RWPE1 (cell line): ENCODE data around the gene TOLLIP.
"Not testable (repeated sequence)": the region's sequence is repeated elsewhere in the genome, so short reads cannot be mapped to it uniquely, and the experiment has no call there.

Experiments used
- CTCF ChIA-PET: fragments of 350-600 bp; sonication (Branson Sonifier 250); formaldehyde crosslinking; extraction: SDS; loops from one replicate; lab custom pipeline; 2021; lab: Yijun Ruan, JAX
- POLR2A ChIA-PET: fragments of 400-600 bp; formaldehyde crosslinking; extraction: SDS; loops from one replicate; lab custom pipeline; 2020; ENCODE audit warnings: antibody characterized with exemption; ENCODE audit not compliant: low non-redundant PET; lab: Yijun Ruan, JAX
- DNase-seq: peaks from one replicate; pipeline ENCODE4 v3.0.0; 2012; ENCODE audit warnings: low spot score
- H3K27ac ChIP-seq: fragments of 450-650 bp; 2 replicates; pipeline ENCODE4 v1.5.1; 2017
- TF ChIP-seq, protein P1 (sequence below): fragments of 450-650 bp; conservative IDR thresholded peaks from 2 replicates; pipeline ENCODE4 v1.5.1; 2017; ENCODE audit warnings: low read depth, mild to moderate bottlenecking

The TOLLIP gene

DNA sequence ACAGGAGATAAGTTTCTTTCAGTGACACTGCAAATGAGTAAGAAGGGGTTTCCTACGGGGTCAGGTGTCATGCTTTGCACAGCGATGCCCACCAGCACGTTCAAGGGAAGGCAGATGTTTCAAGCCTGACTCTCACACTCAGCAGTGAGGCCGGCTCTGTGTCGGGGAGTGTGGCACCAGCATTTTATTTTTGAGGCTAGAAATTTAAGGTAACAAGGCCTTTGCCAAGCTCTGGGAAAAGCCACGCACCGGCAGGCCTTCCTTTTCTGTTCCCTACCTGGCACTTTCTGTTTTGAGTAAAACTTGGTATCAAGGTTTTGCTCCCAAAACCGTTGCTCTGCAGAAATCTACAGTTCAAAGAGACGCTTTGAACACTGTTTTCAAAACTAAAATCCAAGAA, 38.0 kb downstream of the TOLLIP start:
- TF ChIP-seq, protein P1, sequence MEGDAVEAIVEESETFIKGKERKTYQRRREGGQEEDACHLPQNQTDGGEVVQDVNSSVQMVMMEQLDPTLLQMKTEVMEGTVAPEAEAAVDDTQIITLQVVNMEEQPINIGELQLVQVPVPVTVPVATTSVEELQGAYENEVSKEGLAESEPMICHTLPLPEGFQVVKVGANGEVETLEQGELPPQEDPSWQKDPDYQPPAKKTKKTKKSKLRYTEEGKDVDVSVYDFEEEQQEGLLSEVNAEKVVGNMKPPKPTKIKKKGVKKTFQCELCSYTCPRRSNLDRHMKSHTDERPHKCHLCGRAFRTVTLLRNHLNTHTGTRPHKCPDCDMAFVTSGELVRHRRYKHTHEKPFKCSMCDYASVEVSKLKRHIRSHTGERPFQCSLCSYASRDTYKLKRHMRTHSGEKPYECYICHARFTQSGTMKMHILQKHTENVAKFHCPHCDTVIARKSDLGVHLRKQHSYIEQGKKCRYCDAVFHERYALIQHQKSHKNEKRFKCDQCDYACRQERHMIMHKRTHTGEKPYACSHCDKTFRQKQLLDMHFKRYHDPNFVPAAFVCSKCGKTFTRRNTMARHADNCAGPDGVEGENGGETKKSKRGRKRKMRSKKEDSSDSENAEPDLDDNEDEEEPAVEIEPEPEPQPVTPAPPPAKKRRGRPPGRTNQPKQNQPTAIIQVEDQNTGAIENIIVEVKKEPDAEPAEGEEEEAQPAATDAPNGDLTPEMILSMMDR: no peak
- no peak overlapping the region for H3K27ac ChIP-seq
- ChIA-PET CTCF (interaction anchor here (0.7 kb wide), 1 partner anchor 282 kb away, joined by 3 read pairs; no protein-coding TSS in a partner anchor), POLR2A (no interaction called here)
- no peak for DNase-seq

DNA sequence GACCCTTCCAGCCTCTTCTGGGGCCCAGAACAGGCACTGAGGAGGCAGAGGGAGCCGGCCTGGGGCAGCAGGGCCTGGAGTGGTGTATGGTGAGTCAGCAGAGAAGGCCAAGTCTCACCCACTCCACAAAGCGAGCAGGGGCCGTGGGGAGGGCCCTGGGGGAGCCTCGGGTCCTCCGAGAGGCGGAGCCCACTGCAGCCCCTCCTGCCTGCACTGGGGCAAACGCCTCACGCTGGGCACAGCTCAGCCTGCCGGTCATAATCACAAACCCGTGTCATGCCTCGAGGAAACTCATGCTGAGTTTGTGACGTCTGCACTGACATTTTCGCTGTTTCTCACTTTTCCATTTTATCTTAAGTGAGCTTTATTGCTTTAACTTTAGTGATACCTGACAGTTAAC, 38.4 kb downstream of the TOLLIP start:
- no peak for DNase-seq
- H3K27ac ChIP-seq: no peak overlapping the region
- POLR2A ChIA-PET: no interaction called here
- CTCF ChIA-PET: interaction anchor here (0.7 kb wide), 1 partner anchor 283 kb away, joined by 3 read pairs; no protein-coding TSS in a partner anchor
- TF ChIP-seq, protein P1: no peak

DNA sequence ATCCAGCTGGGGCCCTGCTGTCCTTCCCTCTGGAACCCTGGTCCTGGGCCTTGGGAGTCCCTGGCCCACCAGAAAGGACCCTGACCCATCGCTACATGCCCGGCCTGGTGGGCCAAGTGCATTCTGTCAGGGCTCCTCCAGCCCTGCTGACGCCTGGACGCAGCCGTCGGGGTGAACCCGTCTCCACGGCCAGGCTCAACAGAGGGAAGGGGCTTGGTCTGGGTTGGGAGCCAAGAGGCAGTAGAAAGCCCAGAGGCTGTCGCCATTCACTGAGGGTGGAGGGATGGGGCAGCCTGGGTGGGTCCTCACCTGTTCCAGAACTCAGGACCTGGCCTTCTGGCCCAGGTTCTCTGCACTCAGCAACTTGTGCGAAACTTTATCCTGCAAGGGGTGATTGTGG, 39.0 kb downstream of the TOLLIP start:
- ChIA-PET POLR2A (no interaction called here), CTCF (no interaction called here)
- no peak overlapping the region for H3K27ac ChIP-seq
- TF ChIP-seq, protein P1: no peak
- DNase-seq: no peak

DNA sequence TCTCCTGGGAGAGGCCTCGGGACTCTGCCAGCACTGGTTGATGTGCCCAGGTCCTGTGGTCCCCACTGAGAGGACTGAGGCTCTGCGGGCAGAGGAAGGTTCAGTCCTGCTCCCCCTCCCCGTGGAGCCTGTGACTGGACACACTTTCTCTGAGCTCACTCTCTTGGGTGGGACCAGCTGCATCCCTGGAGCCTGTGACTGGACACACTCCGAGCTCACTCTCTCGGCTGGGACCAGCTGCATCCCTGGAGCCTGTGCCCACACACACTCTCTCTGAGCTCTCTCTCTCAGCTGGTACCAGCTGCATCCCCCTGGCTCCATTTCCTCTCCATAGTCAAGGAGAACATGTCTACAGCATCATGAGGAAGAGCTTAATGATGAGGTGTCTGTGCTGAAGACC, 39.5 kb downstream of the TOLLIP start:
- ChIA-PET CTCF (no interaction called here), POLR2A (no interaction called here)
- TF ChIP-seq, protein P1: no peak
- DNase-seq: no peak
- H3K27ac ChIP-seq: no peak overlapping the region

DNA sequence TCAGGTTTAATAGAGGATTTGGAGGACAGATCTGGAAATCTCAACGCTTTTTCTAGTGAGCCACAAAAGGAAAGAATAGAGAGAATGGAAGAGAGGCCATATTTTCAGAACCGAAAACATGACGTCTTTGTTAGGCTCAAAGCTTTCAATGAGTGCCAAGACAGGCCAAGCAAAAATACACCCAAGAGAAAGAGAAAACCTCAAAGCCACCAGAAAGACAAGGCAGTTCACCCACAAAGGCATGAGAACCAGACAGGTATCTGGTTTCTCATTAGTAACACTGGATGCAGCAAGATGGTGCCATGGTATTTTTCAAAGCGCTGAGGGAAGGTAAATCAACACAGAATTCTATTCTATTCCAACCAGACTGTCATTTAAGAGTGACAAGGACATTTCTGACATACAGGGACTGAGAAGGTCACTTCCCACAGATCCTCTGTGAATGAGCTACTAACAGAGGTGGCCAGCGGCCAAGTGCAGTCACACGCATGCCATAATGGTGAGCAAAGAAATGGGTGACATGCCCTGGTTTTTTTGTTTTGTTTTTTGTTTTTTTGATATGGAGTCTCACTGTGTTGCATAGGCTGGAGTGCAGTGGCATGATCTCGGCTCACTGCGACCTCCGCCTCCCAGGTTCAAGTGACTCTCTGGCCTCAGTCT, 41.9 kb downstream of the TOLLIP start:
- ChIA-PET CTCF (no interaction called here), POLR2A (no interaction called here)
- H3K27ac ChIP-seq: no peak overlapping the region
- DNase-seq: no peak
- TF ChIP-seq, protein P1: no peak

DNA sequence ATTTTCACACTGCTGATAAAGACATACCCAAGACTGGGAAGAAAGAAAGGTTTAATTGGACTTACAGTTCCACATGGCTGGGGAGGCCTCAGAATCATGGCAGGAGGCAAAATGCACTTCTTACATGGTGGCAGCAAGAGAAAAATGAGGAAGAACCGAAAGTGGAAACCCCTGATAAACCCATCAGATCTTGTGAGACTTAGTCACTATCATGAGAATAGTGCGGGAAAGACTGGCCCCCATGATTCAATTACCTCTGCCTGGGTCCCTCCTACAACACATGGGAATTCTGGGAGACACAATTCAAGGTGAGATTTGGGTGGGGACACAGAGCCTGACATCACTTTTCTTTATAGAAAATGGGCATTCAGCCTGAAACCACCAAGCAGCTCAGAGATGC, 42.5 kb downstream of the TOLLIP start:
- H3K27ac ChIP-seq, POLR2A ChIA-PET, DNase-seq, CTCF ChIA-PET: not testable (repeated sequence)

DNA sequence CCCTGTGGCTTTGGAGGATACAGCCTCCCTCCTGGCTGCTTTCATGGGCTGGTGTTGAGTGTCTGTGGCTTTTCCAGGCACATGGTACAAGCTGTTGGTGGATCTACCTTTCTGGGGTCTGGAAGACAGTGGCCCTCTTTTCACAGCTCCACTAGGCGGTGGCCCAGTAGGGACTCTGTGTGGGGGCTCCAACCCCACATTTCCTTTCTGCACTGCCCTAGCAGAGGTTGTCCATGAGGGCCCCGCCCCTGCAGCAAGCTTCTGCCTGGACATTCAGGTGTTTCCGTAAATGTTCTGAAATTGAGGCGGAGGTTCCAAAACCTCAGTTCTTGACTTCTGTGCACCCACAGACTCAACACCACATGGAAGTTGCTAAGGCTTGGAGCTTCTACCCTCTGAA, 44.0 kb downstream of the TOLLIP start:
- not testable (repeated sequence) for H3K27ac ChIP-seq, DNase-seq
- ChIA-PET POLR2A (interaction anchor here (0.6 kb wide), 1 partner anchor 528 kb away, joined by 5 read pairs; no protein-coding TSS in a partner anchor), CTCF (interaction anchor here (0.6 kb wide), 1 partner anchor 420 kb away, joined by 4 read pairs; no protein-coding TSS in a partner anchor)
